HS-27A (cell line): ENCODE data around the gene PPP1CA.

Experiments
- DNase-seq: peaks from one replicate; pipeline ENCODE4 v3.0.0-alpha.2; 2012; ENCODE audit warnings: low read depth, missing footprints

Gene PPP1CA

GRCh38 chr11:67369275-67369674, 32.4 kb downstream of the PPP1CA start:
- no peak for DNase-seq

- no peak for DNase-seq
Measured at GRCh38 chr11:67368621-67369020, 33.0 kb downstream of the PPP1CA start.

DNA sequence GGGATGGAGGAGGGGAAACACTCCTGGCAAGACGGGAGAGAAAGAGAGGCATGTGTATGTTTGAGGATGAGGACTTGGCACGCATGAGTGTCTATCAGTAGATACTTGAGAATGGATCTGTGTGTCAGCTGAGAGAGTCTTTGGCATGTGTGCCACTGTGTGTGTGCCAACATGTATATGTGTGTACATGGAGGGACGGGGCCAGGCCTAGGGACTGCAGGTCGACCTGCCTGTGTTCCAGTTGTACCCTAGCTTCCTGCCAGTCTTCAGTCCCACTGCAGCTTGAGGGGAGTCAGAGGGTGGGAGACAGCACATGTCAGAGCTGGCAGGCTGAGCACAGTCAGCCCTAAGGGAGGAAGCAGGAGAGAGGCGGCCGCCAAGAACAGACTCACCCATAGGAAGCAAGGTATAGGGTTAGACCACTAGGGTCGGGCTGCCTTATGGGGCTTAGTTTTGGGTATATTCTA, 33.9 kb downstream of the PPP1CA start:
- no peak for DNase-seq

- no peak for DNase-seq
Measured at GRCh38 chr11:67366961-67367760, 34.5 kb downstream of the PPP1CA start.

DNA sequence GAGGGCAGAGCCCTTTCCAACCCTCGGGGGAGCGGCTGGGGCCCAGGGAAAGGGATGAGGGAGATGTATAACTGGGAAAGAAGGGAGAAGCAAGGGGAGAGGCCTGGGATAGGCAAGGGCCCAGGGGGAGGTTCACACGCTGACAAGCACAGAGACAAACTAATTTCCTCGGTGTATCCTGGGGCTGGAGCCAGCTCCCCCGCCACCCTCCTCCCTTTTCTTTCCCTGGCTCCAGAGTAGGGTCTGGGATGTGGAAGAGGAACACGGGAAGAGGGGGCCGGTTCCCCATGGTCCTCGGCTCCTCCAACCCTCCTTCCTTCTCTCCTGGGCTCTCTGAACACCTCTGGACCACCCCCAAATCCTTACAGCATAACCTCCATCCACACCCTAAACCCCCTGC, 35.1 kb downstream of the PPP1CA start:
- DNase-seq: no peak

DNA sequence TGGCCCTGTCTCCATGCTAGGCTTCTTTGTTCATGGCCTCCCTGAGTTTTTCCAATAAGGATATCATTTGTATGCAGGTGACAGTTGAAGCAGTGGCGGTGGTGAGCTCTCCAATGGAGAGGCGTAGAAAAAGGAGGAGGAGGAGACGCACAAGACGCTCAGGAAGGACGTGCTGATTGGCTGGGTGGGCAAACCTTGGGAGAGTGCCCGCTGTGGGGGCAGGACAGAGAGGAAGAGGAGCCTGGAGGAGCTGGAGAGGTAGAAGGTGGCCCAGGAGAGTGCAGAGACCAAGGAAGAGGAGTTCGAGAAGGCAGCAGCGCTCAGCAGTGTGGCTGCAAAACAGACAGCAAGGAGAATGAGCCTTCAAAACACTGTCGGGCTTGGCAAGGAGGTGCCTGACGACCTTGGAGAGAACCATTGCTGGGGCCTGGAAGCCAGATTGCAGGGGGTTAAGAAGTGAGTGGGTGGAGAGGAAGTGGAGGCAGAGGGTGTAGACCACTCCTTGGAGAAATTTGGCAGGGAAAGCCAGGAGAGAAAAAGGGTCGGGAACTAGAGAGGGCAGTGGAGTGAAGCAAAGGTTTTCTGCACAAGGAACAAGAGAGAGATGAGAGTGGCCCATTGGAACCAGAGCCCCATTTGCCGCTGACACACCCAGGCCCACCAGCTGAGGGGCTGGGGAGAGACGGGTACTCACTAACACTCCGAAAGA, 35.8 kb downstream of the PPP1CA start:
- DNase-seq: no peak

DNA sequence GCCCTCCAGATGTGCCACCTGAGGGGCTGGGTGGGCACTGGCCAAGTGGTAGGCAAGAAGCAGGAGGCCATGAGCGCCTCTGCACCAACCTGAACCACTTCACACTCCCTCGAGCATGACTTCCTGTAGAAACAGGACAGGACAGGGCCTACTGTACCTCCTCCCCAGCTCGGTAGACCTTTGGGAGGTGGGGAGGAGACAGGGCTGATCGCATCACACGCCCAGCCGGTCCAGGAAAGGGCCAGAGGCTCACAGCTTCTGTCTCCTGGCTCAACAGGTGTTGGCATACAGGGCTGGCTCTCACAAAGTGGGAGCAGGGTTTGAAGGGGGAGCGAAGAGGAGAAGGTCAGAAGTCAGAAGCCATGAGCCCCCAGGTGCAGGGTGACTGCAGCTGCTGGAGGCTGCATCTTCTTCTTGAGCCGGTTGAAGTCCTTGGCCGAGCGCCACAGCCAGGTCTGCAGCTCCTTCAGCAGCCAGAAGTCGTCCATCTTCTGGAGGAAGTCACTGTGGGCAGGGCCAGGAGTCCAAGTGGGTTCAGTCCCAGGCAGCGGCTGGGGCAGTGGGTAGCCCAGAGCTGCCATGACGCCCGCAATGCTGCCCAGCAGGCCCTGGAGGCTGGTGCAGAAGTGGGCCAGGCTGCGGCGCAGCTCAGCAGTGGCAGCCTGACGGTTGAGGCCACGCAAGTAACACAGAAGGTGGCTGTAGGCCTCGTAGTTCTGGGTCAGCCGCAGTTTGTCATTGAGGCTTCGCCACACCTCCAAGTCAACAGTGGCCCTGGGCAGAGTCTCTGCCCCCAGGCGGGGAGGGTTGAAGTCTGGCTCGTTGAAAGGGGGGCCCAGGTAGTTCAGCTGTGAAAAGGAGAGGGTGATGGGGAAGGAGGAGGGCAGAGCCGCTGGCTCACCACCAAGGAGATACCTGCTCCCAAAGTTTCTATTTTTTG, 36.6 kb downstream of the PPP1CA start:
- DNase-seq: no peak

GRCh38 chr11:67364169-67364568, 37.5 kb downstream of the PPP1CA start:
- no peak for DNase-seq

DNA sequence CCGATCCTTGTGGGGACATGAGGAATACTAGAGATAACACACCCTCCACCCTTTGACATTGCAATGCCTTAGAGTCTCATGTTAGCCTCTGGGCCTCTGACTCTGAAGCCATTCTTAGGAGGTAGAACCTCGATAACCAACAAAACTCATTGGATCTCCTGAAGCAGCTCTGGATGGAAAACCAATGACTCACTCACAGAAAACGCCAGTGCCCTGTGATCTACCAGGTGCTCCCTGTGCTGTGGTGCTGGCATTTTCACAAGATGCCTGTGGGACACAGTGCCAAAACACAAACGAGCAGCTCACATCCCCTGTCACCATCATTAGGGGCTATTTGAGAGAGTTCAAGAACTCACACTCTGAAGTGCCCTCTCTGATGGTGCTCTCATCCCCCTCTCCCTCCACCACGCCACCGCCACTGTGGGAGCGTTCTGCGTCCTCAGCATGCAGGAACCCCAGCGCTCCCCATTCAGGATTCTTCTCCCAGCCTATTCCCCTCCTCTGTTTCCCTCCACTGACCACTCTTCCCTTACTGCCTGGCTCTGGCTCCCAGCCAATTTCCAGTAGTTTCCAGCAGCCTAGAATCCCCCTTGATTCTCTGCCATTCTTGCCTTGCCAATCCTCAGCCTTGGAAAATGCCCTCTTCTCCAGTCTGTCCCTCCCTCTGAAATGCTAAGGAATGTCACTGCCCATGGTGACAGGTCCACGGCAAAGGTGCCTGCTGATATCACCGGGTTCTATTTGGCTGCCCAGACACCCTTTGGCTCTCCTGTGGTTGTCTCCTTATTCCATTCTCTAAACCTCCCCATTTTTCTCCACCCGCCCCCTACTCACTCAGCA, 43.6 kb downstream of the PPP1CA start:
- no peak for DNase-seq

DNA sequence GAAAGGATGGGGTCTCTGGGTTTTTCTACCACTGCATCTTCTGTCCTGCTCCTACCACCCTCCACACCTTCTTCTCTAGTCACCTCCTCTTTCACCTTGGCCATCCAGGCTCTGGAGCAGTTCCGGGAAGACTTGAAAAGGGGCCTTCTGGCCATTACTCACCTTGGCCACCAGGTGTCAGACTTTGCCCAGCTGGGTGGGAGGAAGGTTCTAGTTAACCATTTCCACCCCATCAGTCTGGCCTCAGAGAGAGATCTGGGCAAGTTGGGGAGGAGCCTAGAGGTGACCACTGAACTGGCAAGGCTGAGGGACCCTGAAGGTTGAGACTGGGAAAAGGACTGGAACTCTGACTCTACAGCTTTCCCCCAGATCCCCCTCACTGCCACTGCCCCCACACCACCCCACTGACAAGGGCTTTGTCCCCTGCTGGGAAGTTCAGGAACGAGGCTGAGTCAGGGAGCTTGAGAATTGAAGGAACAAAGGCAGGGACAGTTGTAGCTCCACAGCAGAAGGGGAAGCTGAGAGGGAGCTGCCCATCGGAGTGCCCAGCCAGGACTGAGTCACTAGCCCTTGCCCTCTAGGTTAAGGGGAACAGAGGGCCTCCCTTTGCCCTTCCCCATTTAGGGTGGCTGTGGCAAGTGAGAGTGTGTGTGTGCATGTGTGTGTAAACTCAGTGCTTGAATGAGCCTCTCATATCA, 44.6 kb downstream of the PPP1CA start:
- DNase-seq: no peak

DNA sequence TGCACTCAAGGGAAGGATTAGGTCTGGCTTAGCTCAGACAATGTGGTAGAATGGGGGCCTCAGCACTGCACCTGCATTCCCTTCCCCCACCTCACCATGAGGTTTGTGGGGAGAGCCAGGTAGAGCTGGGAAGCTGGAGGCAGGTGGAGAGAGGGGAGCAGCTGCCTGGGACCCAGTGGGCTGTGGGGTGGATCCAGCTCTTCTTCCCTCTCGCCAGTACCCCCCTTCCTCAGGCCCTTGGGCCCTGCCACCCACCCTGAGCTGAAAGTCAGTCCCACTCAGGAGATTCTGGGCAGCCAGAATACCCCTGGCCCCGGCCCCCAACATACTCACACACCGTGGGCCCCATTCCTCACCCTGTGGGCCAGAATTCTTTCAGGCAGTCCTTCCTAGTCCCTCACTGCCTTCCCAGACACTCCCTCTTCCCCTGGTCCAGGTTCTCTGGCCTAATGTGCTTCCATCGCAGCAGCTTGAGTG, 45.2 kb downstream of the PPP1CA start:
- no peak for DNase-seq

DNA sequence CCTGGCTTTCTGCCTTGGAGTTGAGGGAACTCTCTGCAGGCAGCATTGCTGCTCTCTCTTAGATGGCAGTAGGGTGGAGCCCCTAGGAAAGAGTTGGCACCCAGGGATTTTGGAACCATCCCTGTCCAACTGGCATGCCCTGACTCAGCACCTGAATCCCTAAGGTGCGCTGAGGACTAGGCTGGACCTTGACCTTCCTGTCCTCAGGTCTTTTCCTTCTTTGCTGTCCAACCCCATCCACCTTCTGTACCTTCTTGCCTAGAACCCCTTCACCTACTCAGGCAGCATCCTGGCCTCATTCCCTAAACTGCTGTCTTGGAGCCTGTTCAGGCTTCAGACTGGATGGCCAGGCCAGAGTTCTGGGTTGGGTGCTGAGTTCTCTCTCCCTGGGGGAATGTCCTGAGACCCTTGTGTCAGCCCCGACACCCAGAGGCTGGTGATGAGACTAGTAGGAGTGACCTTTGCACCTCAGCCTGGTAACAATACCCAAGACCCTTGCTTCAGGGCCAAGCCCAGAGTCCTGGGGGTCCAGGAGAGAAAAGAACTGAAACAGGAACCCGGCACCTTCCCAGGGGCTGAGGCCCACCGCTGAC, 45.8 kb downstream of the PPP1CA start:
- DNase-seq: no peak

- DNase-seq: no peak
Measured at GRCh38 chr11:67355023-67355793, 46.5 kb downstream of the PPP1CA start.

- peak; percentile 88 for DNase-seq
Measured at GRCh38 chr11:67354075-67355022, 47.3 kb downstream of the PPP1CA start.

GRCh38 chr11:67353317-67354074, 48.2 kb downstream of the PPP1CA start, which contains the start of gene POLD4:
POLD4 (minus strand) TSS chr11:67353546; CDS start chr11:67353399, 147 bp downstream.
- DNase-seq: peak; percentile 94

- DNase-seq: no peak
Measured at GRCh38 chr11:67352546-67353316, 48.9 kb downstream of the PPP1CA start.
